ENCODE data around the gene APOBEC3G. TPM values are rescaled to one million over a fixed set of nuclear protein-coding genes. Genes with fewer than 3 reads are reported as not detected.

The APOBEC3G gene
- total and polyA plus RNA-seq, 2 of the 13 experiments (the other 11 are each of a cell fraction or from before 2014, with no cell fraction given) = 3.2 to 4.1 TPM

DNA sequence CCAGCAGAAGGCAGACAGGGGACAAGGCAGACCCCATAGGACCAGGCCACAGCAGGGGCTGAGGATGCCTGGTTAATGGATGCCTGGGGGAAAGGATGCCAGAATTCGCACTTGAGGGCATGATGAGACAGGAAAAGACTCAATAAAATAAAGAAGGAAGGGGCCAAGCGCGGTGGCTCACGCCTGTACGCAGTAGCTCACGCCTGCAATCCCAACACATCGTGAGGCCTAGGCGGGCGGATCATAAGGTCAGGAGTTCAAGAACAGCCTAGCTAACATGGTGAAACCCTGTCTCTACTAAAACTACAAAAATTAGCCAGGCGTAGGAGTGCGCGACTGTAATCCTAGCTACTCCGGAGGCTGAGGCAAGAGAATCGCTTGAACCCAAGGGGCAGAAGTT, 46.4 kb upstream of the APOBEC3G start (continued):
- TF ChIP-seq, protein P1, sequence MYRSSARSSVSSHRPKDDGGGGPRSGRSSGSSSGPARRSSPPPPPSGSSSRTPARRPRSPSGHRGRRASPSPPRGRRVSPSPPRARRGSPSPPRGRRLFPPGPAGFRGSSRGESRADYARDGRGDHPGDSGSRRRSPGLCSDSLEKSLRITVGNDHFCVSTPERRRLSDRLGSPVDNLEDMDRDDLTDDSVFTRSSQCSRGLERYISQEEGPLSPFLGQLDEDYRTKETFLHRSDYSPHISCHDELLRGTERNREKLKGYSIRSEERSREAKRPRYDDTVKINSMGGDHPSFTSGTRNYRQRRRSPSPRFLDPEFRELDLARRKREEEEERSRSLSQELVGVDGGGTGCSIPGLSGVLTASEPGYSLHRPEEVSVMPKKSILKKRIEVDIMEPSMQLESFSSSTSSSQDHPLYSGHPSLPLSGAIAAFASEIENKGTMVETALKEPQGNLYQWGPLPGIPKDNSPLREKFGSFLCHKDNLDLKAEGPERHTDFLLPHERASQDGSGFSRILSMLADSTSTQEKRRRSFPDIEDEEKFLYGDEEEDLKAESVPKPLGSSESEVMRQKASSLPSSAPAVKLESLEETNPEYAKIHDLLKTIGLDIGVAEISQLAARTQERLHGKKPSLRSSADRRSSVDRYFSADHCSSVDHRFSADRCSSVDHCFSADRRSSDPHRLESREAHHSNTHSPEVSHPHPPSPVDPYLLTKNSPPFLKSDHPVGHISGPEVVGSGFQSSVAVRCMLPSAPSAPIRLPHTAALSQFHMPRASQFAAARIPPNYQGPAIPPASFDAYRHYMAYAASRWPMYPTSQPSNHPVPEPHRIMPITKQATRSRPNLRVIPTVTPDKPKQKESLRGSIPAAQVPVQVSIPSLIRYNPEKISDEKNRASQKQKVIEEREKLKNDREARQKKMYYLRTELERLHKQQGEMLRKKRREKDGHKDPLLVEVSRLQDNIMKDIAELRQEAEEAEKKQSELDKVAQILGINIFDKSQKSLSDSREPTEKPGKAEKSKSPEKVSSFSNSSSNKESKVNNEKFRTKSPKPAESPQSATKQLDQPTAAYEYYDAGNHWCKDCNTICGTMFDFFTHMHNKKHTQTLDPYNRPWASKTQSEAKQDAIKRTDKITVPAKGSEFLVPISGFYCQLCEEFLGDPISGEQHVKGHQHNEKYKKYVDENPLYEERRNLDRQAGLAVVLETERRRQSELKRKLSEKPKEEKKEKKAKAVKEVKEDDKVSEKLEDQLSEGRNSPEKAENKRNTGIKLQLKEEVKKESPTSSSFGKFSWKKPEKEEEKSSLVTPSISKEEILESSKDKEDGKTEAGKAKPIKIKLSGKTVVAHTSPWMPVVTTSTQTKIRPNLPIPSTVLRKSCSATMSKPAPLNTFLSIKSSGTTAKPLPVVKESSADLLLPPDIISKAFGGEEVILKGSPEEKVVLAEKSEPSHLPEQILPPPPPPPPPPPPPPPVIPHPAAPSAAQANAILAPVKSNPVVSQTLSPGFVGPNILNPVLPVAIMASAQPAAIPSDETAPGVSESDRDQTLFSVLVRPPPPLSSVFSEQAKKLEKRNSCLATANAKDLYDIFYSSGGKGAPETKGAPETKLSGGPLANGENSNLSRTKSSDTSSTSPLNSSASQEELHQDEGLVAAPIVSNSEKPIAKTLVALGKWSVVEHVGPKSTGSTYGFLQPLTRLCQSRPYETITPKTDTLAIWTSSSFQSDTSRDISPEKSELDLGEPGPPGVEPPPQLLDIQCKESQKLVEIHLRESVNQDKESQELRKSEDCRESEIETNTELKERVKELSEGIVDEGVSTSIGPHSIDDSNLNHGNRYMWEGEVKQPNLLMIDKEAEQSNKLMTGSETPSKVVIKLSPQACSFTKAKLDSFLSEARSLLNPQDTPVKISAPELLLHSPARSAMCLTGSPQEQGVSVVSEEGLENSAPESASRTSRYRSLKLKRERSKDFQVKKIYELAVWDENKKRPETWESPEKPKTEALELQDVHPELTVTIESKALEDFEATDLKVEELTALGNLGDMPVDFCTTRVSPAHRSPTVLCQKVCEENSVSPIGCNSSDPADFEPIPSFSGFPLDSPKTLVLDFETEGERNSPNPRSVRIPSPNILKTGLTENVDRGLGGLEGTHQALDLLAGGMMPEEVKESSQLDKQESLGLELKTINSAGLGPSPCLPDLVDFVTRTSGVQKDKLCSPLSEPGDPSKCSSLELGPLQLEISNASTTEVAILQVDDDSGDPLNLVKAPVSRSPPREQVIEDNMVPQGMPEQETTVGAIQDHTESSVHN (CRISPR knock-in tag; IDR thresholded peaks at IDR 0.05) = no peak
- TF ChIP-seq AKAP8 (CRISPR knock-in tag; IDR thresholded peaks at IDR 0.05) = no peak
- TF ChIP-seq, protein P2, sequence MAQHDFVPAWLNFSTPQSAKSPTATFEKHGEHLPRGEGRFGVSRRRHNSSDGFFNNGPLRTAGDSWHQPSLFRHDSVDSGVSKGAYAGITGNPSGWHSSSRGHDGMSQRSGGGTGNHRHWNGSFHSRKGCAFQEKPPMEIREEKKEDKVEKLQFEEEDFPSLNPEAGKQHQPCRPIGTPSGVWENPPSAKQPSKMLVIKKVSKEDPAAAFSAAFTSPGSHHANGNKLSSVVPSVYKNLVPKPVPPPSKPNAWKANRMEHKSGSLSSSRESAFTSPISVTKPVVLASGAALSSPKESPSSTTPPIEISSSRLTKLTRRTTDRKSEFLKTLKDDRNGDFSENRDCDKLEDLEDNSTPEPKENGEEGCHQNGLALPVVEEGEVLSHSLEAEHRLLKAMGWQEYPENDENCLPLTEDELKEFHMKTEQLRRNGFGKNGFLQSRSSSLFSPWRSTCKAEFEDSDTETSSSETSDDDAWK (CRISPR knock-in tag; IDR thresholded peaks at IDR 0.05) = no peak
- TF ChIP-seq SNAPC2 (CRISPR knock-in tag; IDR thresholded peaks at IDR 0.05) = no peak
- TF ChIP-seq FOSL1 (CRISPR knock-in tag; IDR thresholded peaks at IDR 0.05; ENCODE audit: borderline replicate concordance) = no peak
- TF ChIP-seq CAMTA2 (CRISPR knock-in tag; IDR thresholded peaks at IDR 0.05; ENCODE audit: borderline replicate concordance) = no peak
- no peak for TF ChIP-seq SP1 (IDR thresholded peaks at IDR 0.05)
- no peak for TF ChIP-seq SP1 (CRISPR knock-in tag; IDR thresholded peaks at IDR 0.05)
- TF ChIP-seq, protein P3, sequence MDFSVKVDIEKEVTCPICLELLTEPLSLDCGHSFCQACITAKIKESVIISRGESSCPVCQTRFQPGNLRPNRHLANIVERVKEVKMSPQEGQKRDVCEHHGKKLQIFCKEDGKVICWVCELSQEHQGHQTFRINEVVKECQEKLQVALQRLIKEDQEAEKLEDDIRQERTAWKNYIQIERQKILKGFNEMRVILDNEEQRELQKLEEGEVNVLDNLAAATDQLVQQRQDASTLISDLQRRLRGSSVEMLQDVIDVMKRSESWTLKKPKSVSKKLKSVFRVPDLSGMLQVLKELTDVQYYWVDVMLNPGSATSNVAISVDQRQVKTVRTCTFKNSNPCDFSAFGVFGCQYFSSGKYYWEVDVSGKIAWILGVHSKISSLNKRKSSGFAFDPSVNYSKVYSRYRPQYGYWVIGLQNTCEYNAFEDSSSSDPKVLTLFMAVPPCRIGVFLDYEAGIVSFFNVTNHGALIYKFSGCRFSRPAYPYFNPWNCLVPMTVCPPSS (IDR thresholded peaks at IDR 0.05) = no peak
- no peak for TF ChIP-seq TCF7 (IDR thresholded peaks at IDR 0.05; ENCODE audit: low read depth)
- no peak for TF ChIP-seq ZSCAN31 (CRISPR knock-in tag; IDR thresholded peaks at IDR 0.05; ENCODE audit: low read depth)
- TF ChIP-seq KLF13 (CRISPR knock-in tag; IDR thresholded peaks at IDR 0.05) = no peak
- no peak for TF ChIP-seq ZNF766 (CRISPR knock-in tag; IDR thresholded peaks at IDR 0.05; ENCODE audit: borderline replicate concordance)

All from HepG2 (cell line).